Measurements from ENCODE around the gene CES2.
"Not testable (repeated sequence)": the region's sequence is repeated elsewhere in the genome, so short reads cannot be mapped to it uniquely, and the experiment has no call there.

The CES2 gene

DNA sequence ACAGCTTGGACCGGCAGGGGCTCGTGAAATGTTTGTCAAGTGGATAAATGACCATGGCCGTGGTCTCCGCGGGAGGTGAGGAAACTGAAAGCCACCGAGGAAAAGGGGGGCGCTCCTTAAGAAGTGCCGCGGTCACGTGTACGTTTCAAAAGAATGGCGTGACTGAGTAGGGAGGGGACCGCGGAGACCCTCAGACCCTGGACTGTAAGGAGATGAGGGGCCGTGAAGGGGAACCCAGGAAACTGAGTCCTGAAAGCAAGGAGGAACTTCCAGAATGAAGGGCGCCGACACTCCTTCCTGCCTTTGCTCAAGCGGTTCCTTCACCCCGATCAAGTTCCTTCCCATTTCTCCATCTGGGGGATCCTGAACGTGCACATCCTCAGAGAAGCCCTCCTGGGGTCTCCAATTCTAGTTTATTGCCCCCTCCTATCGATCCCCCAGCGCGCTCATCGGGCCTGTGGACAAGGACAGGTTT is 440 bp upstream of the CES2 start:
- DNase-seq (ENCODE audit: low read depth in 3 of 3), result not testable (repeated sequence)

DNA sequence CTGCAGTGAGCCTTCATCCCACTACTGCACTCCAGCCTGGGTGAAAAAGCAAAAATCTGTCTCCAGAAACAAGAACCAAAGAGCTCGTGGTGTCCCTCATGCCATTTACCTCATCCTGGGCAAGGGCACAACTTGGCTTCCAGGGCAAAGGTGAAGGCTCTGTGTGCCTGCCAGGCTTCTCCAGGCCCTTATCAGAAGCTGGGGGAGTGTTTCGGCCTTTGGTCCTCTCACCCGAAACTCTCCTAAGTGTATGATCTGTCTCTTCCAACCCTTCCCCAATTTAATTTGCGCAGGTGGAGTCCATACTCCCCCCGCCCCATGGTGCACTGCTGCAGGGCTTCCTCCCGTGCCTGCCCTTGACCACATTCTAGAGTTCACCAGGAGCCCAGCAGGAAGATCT is 1.1 kb downstream of the CES2 start:
- no peak for DNase-seq (ENCODE audit: low read depth in 3 of 3)

DNA sequence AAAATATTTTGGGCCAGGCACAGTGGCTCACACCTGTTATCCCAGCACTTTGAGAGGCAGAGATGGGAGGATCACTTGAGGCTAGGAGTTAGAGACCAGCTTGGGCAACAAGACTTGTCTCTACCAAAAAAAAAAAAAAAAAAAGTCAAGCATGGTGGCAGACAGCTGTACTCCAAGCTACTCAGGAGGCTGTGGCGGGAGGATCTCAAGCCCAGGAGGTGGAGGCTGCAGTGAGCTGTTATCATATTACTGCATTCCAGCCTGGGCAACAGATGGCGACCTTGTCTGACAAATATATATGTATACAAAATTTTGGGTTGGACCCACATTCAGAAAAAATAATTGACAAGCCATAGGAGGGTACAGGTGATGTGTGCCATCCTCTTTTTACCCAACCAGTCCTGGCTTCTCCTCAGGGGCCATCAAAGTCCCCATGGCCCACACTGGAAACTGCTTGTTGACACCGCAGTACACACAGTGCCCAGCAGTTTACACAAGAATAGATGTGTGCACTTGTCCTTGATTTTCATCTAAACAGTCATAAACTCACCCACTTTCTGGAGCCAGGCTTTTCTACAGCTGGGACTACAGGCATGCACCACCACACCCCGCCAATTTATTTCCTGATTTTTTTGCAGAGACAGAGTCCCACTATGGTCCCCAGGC is 1.7 kb downstream of the CES2 start:
- no peak for DNase-seq (ENCODE audit: low read depth in 3 of 3)

DNA sequence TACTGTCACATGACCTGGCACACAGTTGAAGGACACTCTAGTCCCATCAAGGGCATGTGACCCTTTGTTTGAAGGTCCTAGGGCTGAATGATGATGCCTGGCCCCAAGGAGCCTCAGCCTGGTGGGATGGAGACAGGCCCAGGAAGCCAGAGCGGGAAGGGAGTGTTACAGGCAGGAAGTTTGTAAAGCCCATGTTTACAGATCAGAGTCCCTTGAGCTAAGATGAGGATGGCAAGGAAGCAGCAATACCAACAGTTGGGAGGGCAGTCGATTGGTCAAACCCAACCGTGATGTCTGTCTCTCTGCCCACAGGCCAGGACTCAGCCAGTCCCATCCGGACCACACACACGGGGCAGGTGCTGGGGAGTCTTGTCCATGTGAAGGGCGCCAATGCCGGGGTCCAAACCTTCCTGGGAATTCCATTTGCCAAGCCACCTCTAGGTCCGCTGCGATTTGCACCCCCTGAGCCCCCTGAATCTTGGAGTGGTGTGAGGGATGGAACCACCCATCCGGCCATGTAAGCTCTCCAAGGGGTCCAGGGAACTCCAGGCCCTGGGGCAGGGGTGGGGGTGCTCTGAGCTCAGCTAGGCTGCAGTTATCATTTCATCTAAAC is 2.5 kb downstream of the CES2 start:
- no peak for DNase-seq (ENCODE audit: low read depth in 3 of 3)

DNA sequence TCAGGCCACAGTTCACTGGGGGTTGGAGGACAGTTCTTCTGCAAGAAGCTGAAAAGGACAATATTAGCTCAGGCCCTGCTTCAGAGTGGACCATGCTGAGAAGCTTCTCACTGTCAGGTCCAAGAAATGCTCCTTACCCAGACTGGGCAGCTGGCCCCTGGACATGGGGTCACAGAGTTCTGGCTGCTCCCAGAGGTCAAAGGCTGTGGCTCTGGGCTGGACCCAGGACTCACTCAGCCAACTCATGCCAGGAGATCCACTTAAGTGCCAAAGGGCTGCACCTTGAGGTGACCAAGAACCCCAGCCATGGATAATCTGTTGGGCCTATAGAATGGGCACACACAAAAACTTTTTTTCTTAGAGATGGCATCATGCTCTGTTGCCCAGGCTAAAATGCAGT is 4.0 kb downstream of the CES2 start:
- DNase-seq (ENCODE audit: low read depth in 3 of 3), result no peak

DNA sequence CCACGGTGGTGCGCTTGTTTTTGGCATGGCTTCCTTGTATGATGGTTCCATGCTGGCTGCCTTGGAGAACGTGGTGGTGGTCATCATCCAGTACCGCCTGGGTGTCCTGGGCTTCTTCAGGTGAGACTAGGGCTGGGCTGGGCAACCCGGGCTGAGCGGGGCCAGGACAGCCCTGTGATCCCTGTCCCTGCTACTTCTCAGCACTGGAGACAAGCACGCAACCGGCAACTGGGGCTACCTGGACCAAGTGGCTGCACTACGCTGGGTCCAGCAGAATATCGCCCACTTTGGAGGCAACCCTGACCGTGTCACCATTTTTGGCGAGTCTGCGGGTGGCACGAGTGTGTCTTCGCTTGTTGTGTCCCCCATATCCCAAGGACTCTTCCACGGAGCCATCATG is 4.9 kb downstream of the CES2 start:
- no peak for DNase-seq (ENCODE audit: low read depth in 3 of 3)

DNA sequence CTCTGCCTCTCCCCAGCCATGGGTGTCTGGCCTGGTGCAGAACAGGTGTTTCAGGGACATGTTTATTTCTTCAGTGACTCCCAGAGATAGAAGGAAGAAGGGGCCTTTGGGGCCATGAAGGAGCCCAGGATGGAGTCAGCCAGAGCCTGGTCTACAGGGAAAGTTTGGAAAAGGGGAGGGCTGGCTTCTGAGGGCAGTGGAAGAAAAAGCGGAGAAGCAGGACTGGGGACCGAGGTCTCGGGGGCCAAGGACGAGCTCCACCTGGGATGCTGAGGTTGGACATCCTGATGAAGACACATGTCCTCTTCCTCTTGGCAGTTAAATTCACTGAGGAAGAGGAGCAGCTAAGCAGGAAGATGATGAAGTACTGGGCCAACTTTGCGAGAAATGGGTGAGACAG is 7.7 kb downstream of the CES2 start:
- DNase-seq (ENCODE audit: low read depth in 3 of 3), result no peak

DNA sequence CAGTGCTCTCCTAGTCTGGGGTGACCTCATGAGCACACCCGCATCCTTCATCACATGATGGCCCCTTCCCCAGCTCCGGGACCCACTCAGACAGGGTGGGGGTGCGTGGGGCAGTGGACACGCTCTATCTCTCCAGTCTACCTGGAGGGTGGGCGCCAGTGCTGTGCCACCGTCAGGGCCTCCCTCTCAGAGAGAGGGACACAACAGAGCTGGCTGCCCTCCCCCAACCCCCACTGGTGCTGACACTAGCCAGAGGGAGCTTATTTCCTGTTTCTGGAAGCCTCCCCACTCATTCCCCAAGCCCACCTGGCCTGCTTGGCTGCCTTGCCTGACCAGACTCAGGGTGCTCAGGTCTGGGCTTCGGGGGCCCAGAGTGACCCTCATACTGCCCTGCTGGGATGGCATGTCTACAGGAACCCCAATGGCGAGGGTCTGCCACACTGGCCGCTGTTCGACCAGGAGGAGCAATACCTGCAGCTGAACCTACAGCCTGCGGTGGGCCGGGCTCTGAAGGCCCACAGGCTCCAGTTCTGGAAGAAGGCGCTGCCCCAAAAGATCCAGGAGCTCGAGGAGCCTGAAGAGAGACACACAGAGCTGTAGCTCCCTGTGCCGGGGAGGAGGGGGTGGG is 8.2 kb downstream of the CES2 start:
- DNase-seq (ENCODE audit: low read depth in 3 of 3), result no peak

DNA sequence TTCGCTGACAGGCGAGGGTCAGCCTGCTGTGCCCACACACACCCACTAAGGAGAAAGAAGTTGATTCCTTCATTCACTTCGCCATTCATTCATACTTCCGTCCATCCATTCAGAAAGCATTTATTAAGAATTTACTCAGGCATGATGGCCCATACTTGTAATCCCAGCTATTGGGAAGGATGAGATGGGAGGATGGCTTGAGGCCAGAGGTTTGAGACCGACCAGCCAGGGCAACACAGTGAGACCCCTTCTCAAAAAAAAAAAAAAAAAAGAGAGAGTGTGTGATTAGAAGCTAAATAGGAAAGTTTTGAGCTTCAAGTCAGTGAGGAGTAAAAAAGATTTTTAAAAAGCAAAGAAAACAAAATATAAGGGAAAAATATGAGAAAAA is 8.7 kb downstream of the CES2 start:
- no peak for DNase-seq (ENCODE audit: low read depth in 3 of 3)

DNA sequence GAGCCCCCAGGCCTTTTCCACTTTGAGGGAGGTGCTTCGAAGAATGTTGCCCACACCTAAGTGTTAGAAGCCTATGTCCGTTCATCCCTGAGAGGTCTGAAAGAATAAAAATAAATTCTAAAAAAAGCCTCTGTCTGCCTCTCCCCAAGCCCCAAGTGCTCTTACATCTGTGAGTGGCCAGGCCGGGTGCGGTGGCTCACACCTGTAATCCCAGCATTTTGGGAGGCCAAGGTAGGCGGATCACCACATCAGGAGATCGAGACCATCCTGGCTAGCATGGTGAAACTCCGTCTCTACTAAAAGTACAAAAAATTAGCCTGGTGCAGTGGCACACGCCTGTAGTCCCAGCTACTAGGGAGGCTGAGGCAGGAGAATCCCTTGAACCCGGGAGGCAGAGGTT is 9.7 kb downstream of the CES2 start:
- not testable (repeated sequence) for DNase-seq (ENCODE audit: low read depth in 3 of 3)

DNA sequence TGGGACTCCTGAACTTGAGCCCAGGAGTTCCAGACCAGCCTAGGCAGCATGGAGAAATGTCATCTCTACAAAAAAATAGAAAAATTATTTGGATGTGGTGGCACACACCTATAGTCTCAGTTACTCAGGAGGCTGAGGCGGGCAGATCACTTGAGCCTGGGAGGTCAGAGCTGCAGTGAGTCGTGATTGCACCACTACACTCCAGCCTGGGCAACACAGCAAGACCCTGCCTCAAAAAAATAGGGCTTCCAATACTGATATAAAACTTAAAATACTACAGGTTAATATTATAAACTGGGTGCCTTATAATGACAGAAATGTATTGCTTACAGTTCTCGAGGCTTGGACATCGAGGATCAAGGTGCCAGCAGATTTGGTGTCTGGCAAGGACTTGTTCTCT is 10.6 kb downstream of the CES2 start:
- DNase-seq (ENCODE audit: low read depth in 3 of 3), result no peak

DNA sequence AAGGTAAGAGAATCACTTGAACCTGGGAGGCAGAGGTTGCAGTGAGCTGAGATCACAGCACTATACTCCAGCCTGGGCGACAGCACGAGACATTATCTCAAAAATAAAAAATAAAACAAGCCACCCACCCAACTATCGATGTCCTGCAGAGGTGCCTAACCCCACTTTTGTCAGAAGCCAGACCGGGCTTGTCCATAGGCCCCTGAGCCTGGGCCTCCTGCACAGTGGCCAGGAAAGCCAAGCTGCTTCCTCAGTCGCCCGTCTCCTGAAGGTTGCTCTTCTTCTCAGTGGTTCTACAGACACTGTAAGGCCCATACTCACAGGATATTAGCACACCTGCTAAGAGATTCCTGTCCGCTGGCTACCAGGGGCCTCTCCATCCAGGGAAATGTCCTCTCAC is 11.2 kb downstream of the CES2 start:
- no peak for DNase-seq (ENCODE audit: low read depth in 3 of 3)

DNA sequence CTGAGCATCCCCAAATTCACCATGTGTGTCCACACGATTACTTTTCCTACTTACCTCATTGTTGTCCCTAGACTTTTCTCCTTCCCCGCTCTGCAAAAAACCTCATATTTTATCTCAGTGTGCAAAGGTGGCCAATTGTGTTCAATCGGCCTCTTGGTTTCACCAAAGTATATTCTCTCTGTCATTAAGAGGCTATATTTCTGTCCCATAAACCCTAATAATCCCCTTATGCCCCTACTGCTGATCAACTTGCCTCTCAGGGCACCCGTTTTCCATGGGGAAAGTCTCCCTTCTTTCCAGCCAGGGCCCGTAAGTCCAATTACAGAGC is 11.6 kb downstream of the CES2 start:
- no peak for DNase-seq (ENCODE audit: low read depth in 3 of 3)

DNA sequence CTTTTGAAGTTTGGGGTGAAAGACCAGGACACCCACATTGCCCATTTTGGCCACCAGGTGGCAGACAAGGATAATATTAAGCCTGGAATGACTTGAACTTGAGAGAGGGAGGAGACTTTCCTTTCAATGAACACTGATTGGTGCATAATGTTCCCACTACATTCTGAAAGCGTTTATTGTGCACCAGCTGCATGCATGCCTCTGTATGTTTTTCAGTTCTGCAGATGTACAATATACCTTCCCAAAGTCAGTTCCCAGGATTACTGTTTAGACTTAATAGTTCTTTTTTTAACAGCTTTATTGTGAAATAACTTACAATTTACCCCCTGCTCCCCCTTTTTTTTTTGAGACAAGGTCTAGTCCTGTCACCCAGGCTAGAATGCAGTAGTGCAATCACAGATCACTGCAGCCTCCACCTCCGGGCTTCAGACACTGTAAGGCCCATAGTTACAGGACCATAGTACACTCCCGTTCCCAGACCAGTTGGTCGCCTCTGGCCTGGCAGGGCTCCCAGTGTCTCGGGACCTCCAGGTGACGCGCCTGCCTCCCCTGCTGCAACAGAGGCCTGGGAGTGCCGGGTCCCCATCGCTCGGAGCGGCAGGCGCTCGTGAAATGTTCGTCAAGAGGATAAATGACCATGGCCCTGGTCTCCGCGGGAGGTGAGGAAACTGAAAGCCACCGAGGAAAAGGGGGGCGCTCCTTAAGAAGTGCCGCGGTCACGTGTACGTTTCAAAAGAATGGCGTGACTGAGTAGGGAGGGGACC is 12.2 kb downstream of the CES2 start:
- DNase-seq (ENCODE audit: low read depth in 3 of 3), result peak; percentile 62 to 79 (median 71)

DNA sequence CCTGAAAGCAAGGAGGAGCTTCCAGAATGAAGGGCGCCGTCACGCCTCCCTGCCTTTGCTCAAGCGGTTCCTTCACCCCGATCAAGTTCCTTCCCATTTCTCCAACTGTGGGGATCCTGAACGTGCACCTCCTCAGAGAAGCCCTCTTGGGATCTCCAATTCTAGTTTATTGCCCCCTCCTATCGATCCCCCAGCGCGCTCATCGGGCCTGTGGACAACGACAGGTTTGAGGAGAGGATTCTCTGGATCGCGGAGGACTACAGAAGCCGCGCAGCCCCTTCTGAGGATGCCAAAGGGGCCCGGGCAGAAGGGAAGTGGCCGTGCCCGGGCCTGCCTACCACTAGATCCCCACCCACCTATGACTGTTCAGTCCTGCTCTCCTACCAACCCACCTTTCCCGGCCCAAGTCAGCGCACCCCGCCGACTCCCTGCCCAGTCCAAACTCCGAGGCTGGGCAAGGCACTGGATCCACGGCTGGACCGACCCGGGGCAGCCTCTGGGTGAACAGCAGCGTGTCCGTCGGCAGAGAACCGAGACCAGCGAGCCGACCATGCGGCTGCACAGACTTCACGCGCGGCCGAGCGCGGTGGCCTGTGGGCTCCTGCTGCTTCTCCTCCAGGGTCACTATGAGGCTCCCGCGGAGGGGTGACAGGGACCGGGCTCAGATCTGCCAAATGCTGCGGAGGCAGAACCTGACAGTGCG is 13.0 kb downstream of the CES2 start:
- no peak for DNase-seq (ENCODE audit: low read depth in 3 of 3)

DNA sequence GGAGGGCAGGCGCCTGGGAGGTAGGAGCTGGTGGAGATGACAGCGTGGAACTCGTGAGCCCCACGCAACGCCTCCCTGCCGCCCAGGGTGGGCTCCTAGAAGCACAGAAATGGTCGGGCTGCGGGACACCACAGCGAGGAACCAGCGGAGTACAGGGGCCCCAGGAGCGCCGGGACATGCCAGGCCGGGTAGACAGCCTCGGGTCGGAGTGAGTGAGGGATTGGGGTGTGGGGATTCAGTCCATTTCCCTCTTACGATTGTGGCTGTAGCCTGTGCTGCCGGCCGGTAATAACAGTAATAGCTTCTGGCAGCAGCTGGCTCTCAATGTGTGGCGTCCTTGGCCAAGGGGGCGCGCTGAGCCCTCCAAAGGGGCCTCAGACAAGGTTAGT is 13.5 kb downstream of the CES2 start:
- no peak for DNase-seq (ENCODE audit: low read depth in 3 of 3)

DNA sequence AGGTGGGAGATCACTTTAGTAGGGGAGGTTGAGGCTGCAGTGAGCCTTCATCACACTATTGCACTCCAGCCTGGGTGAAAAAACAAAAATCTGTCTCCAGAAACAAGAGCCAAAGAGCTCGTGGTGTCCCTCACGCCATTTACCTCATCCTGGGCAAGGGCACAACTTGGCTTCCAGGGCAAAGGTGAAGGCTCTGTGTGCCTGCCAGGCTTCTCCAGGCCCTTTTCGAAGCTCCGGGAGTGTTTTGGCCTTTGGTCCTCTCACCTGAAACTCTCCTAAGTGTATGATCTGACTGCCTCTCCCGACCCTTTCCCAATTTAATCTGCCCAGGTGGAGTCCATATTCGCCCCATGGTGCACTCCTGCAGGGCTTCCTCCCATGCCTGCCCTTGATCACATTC is 14.2 kb downstream of the CES2 start:
- no peak for DNase-seq (ENCODE audit: low read depth in 3 of 3)

DNA sequence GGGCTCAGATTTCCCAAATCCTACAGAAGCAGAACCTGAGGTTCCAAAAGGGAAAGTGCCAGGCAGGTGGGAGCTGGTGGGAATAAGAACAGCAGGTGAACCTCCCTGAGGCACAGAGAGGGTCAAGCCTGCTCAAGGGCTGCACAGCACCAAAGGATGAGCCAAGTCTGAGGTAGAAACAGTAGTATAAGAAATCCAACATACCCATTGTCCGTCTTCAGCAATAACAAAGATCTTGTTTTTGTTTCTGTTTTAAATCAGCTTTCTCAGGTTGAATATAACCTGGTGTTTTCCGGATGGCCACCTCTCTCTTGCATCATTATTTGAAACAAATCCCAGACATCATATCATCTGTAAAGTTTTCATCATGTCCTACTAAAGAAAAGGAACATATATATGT is 15.1 kb downstream of the CES2 start:
- DNase-seq (ENCODE audit: low read depth in 3 of 3), result no peak

DNA sequence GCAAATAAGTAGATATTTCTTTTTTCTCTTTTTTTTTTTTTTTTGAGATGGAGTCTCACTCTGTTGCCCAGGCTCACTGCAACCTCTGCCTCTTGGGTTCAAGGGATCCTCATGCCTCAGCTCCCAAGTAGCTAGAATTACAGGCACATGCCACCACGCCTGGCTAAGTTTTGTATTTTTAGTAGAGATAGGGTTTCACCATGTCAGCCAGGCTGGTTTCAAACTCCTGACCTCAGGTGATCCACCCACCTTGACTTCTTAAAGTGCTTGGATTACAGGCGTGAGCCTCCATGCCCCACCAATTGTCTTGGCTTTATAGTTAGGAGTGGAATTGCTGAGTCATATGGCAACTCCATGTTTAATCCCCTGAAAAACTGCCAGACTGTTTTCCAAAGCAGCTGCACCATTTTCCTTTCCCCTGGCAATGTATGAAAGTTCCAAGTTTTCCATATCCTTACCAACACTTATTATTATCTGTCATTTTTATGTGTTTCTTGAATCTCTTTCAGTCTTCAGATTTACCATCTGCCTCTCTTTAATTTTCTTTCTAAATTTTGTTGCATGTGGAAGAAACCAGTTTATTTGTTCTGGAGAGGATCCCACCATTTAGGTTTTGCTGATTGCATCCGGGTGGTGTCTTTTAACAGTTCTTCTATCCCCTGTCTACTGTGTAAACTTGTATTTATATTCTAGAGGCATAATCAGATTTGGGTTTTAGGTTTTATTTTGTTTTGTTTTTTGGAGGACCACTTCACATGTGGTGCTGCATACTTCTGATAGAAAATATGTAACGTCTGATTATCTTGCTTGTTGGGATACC is 15.9 kb downstream of the CES2 start:
- no peak for DNase-seq (ENCODE audit: low read depth in 3 of 3)

DNA sequence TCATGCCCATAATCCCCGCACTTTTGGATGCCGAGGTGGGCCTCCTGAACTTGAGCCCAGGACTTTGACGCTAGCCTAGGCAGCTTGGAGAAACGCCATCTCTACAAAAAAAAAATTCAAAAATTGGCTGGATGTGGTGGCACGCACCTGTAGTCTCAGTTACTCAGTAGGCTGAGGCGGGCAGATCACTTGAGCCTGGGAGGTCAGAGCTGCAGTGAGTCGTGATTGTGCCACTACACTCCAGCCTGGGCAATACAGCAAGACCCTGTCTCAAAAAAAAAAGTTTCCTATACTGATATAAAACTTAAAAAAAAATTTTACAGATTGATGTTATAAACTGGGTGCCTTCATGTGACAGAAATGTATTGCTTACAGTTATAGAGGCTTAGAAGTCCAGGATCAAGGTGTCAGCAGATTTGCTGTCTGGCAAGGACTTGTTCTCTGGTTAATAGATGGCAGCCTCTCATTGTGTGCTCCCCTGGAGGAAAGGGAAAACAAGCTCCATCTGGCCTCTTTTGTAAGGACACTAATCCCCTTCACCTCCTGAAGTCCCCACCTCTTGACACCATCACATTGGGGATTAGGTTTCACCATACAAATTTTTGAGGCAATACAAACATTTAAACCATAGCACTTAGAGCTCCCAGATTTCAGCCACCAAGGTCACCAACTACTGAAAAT is 17.3 kb downstream of the CES2 start:
- DNase-seq (ENCODE audit: low read depth in 3 of 3), result no peak
